Neural progenitor cell (in vitro differentiated cells): ENCODE results near the gene SLC5A6. TPM values are rescaled to one million over a fixed set of nuclear protein-coding genes. Genes with fewer than 3 reads are reported as not detected.

Experiments used
- DNase-seq: peaks from one replicate; pipeline ENCODE4 v3.0.0-alpha.2; 2016; ENCODE audit warnings: low spot score
- H2AFZ ChIP-seq: fragments of 200-600 bp; sonication (generic); replicated peaks from 2 replicates; pipeline ENCODE4 v1.6.1; 2016; ENCODE audit warnings: antibody characterized with exemption
- H3F3A ChIP-seq: fragments of 200-600 bp; sonication (generic); 2 replicates; pipeline ENCODE4 v1.6.1; 2016; ENCODE audit warnings: antibody characterized with exemption, low read depth
- H3K27ac ChIP-seq: fragments of 200-600 bp; sonication (generic); 2 replicates; pipeline ENCODE4 v1.5.1; 2016; ENCODE audit warnings: mild to moderate bottlenecking
- H3K27me3 ChIP-seq: fragments of 200-600 bp; sonication (generic); 2 replicates; pipeline ENCODE4 v1.6.1; 2016; ENCODE audit warnings: mild to moderate bottlenecking, moderate library complexity
- H3K36me3 ChIP-seq: fragments of 200-600 bp; sonication (generic); 2 replicates; pipeline ENCODE4 v1.5.1; 2016
- H3K4me1 ChIP-seq: fragments of 200-600 bp; sonication (generic); 2 replicates; pipeline ENCODE4 v1.6.1; 2016; ENCODE audit warnings: mixed run types
- H3K4me2 ChIP-seq: fragments of 200-600 bp; sonication (generic); 2 replicates; pipeline ENCODE4 v1.6.1; 2016
- H3K4me3 ChIP-seq: fragments of 200-600 bp; sonication (generic); 2 replicates; pipeline ENCODE4 v1.5.1; 2016
- H3K79me2 ChIP-seq: fragments of 200-600 bp; sonication (generic); 2 replicates; pipeline ENCODE4 v1.6.1; 2016; ENCODE audit warnings: low read depth
- H3K9ac ChIP-seq: fragments of 200-600 bp; sonication (generic); 2 replicates; pipeline ENCODE4 v1.6.1; 2016
- H3K9me3 ChIP-seq: fragments of 200-600 bp; sonication (generic); 2 replicates; pipeline ENCODE4 v1.5.1; 2016; ENCODE audit warnings: low read depth
- H4K20me1 ChIP-seq: fragments of 200-600 bp; sonication (generic); 2 replicates; pipeline ENCODE4 v1.6.1; 2016; ENCODE audit warnings: low read depth
- H3K27ac Mint-ChIP-seq: 3 replicates; pipeline ENCODE4 v1.8.0; 2021; ENCODE audit warnings: mixed read lengths
- H3K27me3 Mint-ChIP-seq: 2 replicates; pipeline ENCODE4 v1.8.0; 2022; ENCODE audit warnings: low read depth, mild to moderate bottlenecking, inconsistent platforms, moderate library complexity, mixed read lengths; ENCODE audit not compliant: insufficient read depth
- H3K36me3 Mint-ChIP-seq: 3 replicates; pipeline ENCODE4 v1.8.0; 2021; ENCODE audit warnings: mixed read lengths
- H3K4me1 Mint-ChIP-seq: 3 replicates; pipeline ENCODE4 v1.8.0; 2021; ENCODE audit warnings: mixed read lengths
- H3K4me3 Mint-ChIP-seq: 3 replicates; pipeline ENCODE4 v1.8.0; 2021; ENCODE audit warnings: mild to moderate bottlenecking, moderate library complexity, mixed read lengths
- H3K9me3 Mint-ChIP-seq: 3 replicates; pipeline ENCODE4 v1.8.0; 2020; ENCODE audit warnings: mixed read lengths
- CTCF ChIP-seq: fragments of 200-600 bp; sonication (generic); IDR thresholded peaks from 2 replicates; pipeline ENCODE4 v1.5.1; 2017; ENCODE audit warnings: antibody characterized with exemption, mild to moderate bottlenecking
- EZH2 ChIP-seq: fragments of 200-600 bp; sonication (generic); IDR thresholded peaks from 2 replicates; pipeline ENCODE4 v1.6.1; 2017; ENCODE audit warnings: antibody characterized with exemption, mild to moderate bottlenecking, moderate library complexity
- EZH2phosphoT487 ChIP-seq: fragments of 200-600 bp; sonication (generic); IDR thresholded peaks from 2 replicates; pipeline ENCODE4 v1.6.1; 2017; ENCODE audit warnings: antibody characterized with exemption
- total RNA-seq: library from RNA; depleted of rRNA; stranded (reverse); fragments of >200 nt; gene quantifications from 2 replicates; pipeline ENCODE4 v1.2.3, GENCODE V29; 2015; ENCODE audit warnings: low replicate concordance

SLC5A6 gene
- total RNA-seq, 1 donor from 2014 or later = 42.8 TPM

- Histone ChIP-seq H3K79me2 (no peaks in the 10 kb centered on the region), H3K4me1 (peaks cover 7% of the 10 kb centered on the region), H3K4me2 (no peak overlapping the region), H4K20me1 (no peaks in the 10 kb centered on the region), H3K36me3 (no peaks in the 10 kb centered on the region), H3K9ac (no peak overlapping the region), H3K27me3 (peaks cover 19% of the 10 kb centered on the region), H3K9me3 (no peaks in the 10 kb centered on the region), H2AFZ (no peak overlapping the region), H3K4me3 (no peak overlapping the region), H3K27ac (no peak overlapping the region), H3F3A (peaks cover 10% of the 10 kb centered on the region)
- Mint-ChIP-seq H3K27me3 (peaks cover 26% of the 10 kb centered on the region), H3K4me1 (peaks cover 13% of the 10 kb centered on the region), H3K9me3 (no peaks in the 10 kb centered on the region), H3K4me3 (no peak overlapping the region), H3K27ac (no peak overlapping the region), H3K36me3 (no peaks in the 10 kb centered on the region)
- DNase-seq = no peak
- TF ChIP-seq EZH2phosphoT487 (no peak), EZH2 (no peak), CTCF (no peak)
Observed at GRCh38 chr2:27251766-27252165, 39.7 kb upstream of the SLC5A6 start.

GRCh38 chr2:27250652-27251379 is 38.7 kb upstream of the SLC5A6 start:
- Histone ChIP-seq H3F3A (peaks cover 14% of the 10 kb centered on the region), H3K36me3 (no peaks in the 10 kb centered on the region), H3K79me2 (no peaks in the 10 kb centered on the region), H3K9ac (no peak overlapping the region), H3K27me3 (peaks cover 19% of the 10 kb centered on the region), H2AFZ (peak overlapping the region; percentile 97), H3K4me1 (peaks cover 7% of the 10 kb centered on the region), H3K4me3 (peak overlapping the region; percentile 27), H3K9me3 (no peaks in the 10 kb centered on the region), H3K27ac (no peak overlapping the region), H4K20me1 (no peaks in the 10 kb centered on the region), H3K4me2 (peak overlapping the region; percentile 67)
- DNase-seq = no peak
- peak overlapping the region; percentile 37 for H3K4me3 Mint-ChIP-seq
- no peaks in the 10 kb centered on the region for H3K36me3 Mint-ChIP-seq
- peak overlapping the region; percentile 7 for H3K27ac Mint-ChIP-seq
- TF ChIP-seq EZH2 (no peak), CTCF (no peak), EZH2phosphoT487 (no peak)
- no peaks in the 10 kb centered on the region for H3K9me3 Mint-ChIP-seq
- H3K4me1 Mint-ChIP-seq = peaks cover 13% of the 10 kb centered on the region
- peaks cover 19% of the 10 kb centered on the region for H3K27me3 Mint-ChIP-seq

GRCh38 chr2:27249891-27250651 is 38.0 kb upstream of the SLC5A6 start:
- Histone ChIP-seq H3K27me3 (peaks cover 19% of the 10 kb centered on the region), H3K27ac (no peak overlapping the region), H3F3A (peaks cover 21% of the 10 kb centered on the region), H3K9ac (no peak overlapping the region), H2AFZ (peak overlapping the region; percentile 97), H3K4me1 (peaks cover 7% of the 10 kb centered on the region), H3K4me2 (peak overlapping the region; percentile 67), H3K4me3 (peak overlapping the region; percentile 27), H3K36me3 (no peaks in the 10 kb centered on the region), H3K79me2 (no peaks in the 10 kb centered on the region), H4K20me1 (no peaks in the 10 kb centered on the region), H3K9me3 (no peaks in the 10 kb centered on the region)
- Mint-ChIP-seq H3K9me3 (no peaks in the 10 kb centered on the region), H3K4me1 (peaks cover 13% of the 10 kb centered on the region), H3K27me3 (peaks cover 16% of the 10 kb centered on the region), H3K27ac (no peak overlapping the region), H3K4me3 (no peak overlapping the region), H3K36me3 (no peaks in the 10 kb centered on the region)
- DNase-seq = peak; percentile 90
- TF ChIP-seq EZH2 = no peak
- TF ChIP-seq EZH2phosphoT487 = no peak
- peak; percentile 92 for TF ChIP-seq CTCF
